ENCODE measurements around the gene CHST15. TPM values are rescaled to one million over a fixed set of nuclear protein-coding genes. Genes with fewer than 3 reads are reported as not detected.

The CHST15 gene
- total and polyA plus RNA-seq, 8 donors = 4.8 to 17.3 (median 12.4) TPM

- WGBS, 2 donors = 67 to 69% methylated on average over 5 of the region's 5 CpGs
Observed at GRCh38 chr10:124071141-124071540, 22.3 kb downstream of the CHST15 start.

GRCh38 chr10:124070666-124071065 lies 22.7 kb downstream of the CHST15 start:
- Histone ChIP-seq H3K27ac (no peak overlapping the region), H3K36me3 (no peaks in the 10 kb centered on the region), H3K27me3 (no peaks in the 10 kb centered on the region), H3K4me3 (no peak overlapping the region), H3K9me3 (no peaks in the 10 kb centered on the region), H3K4me1 (peaks cover 0 to 9% (median 0%) of the 10 kb centered on the region in 3 donors)
- FAIRE-seq (no peak), ATAC-seq (no peak), DNase-seq (peak in 1 of 6 donors; percentile 19)
- TF ChIP-seq CTCF (IDR thresholded peaks at IDR 0.05) = no peak
- 65 to 78% methylated on average over 10 of the region's 10 CpGs for WGBS, 2 donors
- intact Hi-C loops (cut with DNase I) = no loop called here

More at GRCh38 chr10:124071141-124071540, 22.3 kb downstream of the CHST15 start:
- Histone ChIP-seq H3K9me3 (no peaks in the 10 kb centered on the region), H3K4me3 (no peak overlapping the region), H3K4me1 (peaks cover 0 to 7% (median 0%) of the 10 kb centered on the region in 3 donors), H3K36me3 (no peaks in the 10 kb centered on the region), H3K27ac (no peak overlapping the region), H3K27me3 (no peaks in the 10 kb centered on the region)
- ATAC-seq = no peak
- no peak for FAIRE-seq
- intact Hi-C loops (cut with DNase I) = no loop called here
- DNase-seq = peak in 1 of 6 donors; percentile 10
- no peak for TF ChIP-seq CTCF (IDR thresholded peaks at IDR 0.05)

GRCh38 chr10:124069341-124070264 lies 23.8 kb downstream of the CHST15 start:
- Histone ChIP-seq H3K9me3 (no peaks in the 10 kb centered on the region), H3K4me3 (no peak overlapping the region), H3K27me3 (no peaks in the 10 kb centered on the region), H3K4me1 (peaks cover 0 to 9% (median 0%) of the 10 kb centered on the region in 3 donors), H3K27ac (no peak overlapping the region), H3K36me3 (no peaks in the 10 kb centered on the region)
- intact Hi-C loops (cut with DNase I) = no loop called here
- TF ChIP-seq CTCF (IDR thresholded peaks at IDR 0.05) = no peak
- no peak for ATAC-seq
- WGBS, 2 donors = 72 to 81% methylated on average over 11 of the region's 11 CpGs
- FAIRE-seq = no peak
- DNase-seq = peak in 1 of 6 donors; percentile 25

- Histone ChIP-seq H3K27me3 (no peaks in the 10 kb centered on the region), H3K4me3 (no peak overlapping the region), H3K36me3 (no peaks in the 10 kb centered on the region), H3K9me3 (no peaks in the 10 kb centered on the region), H3K27ac (no peak overlapping the region), H3K4me1 (peaks cover 0 to 15% (median under 1%) of the 10 kb centered on the region in 3 donors)
- FAIRE-seq = no peak
- peak in 1 of 6 donors; percentile 20 for DNase-seq
- no peak for ATAC-seq
- no peak for TF ChIP-seq CTCF (IDR thresholded peaks at IDR 0.05)
- 50 to 66% methylated on average over 3 of the region's 3 CpGs for WGBS, 2 donors
- intact Hi-C loops (cut with DNase I) = no loop called here
Observed at GRCh38 chr10:124068929-124069328, 24.5 kb downstream of the CHST15 start.
